GM23248 (cell line): ENCODE results near the gene RELN.

Experiments used
- EZH2 ChIP-seq: fragments of 200-600 bp; sonication (generic); IDR thresholded peaks from 2 replicates; pipeline ENCODE4 v1.6.1; 2018; ENCODE audit warnings: antibody characterized with exemption, mild to moderate bottlenecking; ENCODE audit not compliant: insufficient read depth, poor library complexity, severe bottlenecking
- EZH2phosphoT487 ChIP-seq: fragments of 200-600 bp; sonication (generic); IDR thresholded peaks from 2 replicates; pipeline ENCODE4 v1.6.1; 2018; ENCODE audit warnings: antibody characterized with exemption, moderate library complexity, mild to moderate bottlenecking, low read depth; ENCODE audit not compliant: insufficient read depth

DNA sequence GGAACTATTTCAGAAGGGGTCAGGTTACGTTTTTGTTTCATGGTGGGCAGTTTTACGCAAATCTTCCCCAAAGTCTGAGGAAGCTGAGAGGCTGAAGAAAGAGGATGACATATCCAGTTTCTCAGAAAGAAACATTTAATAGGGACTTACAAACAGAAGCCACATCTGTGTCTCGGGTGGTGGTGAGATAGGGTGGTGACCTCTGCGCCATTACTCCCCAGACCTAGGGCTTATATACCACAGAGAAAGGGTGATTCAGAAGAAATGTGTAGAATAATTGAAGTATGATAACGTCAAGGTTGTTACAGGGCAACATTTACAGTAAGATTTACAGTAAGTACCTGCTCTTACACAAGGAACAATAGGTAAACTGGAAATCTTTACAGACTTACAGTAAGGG lies 43.0 kb upstream of the RELN start:
- TF ChIP-seq EZH2: no peak
- no peak for TF ChIP-seq EZH2phosphoT487
